ENCODE measurements around the gene GIGYF1. TPM values are rescaled to one million over a fixed set of nuclear protein-coding genes. Genes with fewer than 3 reads are reported as not detected.

The GIGYF1 gene
- total and polyA plus RNA-seq, 2 of the 4 experiments (the other 2 are of a cell fraction): 3.0 to 10.7 TPM

DNA sequence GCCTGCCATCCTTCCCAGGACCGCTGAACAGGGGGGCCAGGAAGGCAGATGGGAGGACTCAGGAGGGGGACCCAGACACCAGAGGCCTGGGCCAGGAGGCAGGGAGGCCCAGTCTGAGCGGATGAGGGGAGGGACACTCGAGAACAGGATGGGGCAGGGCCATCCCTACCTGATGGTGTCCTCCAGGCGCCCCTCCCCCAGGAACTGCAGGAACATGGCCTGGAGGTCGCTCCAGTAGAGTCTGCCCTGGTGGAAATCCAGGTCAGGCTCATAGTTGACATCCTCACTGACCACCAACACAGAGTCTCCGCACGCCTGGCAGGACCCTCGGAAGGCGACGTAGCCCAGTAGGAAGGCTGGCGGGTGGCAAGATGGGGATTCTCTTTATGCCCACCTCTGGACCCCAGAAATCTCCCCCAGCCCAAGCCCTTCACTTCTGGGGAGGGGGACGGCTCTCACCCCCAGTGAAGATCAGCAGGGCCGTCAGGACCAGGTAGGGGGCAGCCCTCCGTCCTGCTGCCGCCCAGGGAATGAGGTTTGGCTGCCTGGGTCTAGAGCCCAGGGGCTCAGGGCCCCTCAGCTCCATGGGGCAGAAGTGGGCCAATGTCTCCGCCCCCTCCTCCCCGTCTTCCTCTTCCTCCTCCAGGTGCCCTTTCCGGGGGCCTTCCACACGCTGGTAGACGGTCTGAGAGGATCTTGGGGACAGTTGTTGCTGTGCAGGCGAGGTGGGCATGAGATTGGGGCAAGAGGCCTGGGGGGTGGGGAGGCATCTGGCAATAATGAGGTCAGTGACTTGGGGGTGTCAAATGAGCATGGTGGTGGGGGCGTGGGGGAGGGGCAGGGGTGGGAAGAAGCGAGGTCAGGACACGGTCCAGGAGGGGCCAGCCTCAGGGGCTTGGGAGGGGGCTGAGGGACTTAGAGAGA, 53.3 kb downstream of the GIGYF1 start:
- CTCF ChIA-PET: no interaction called here
- Histone ChIP-seq H2AFZ (replicated peaks; ENCODE audit: low read length, poor library complexity) (no peak overlapping the region), H4K91ac (ENCODE audit: insufficient read depth, low read depth, low read length) (no peak overlapping the region), H3K14ac (replicated peaks; ENCODE audit: low read depth, low read length) (no peak overlapping the region), H3K27me3 (ENCODE audit: control insufficient read depth, insufficient read depth, low read length) (peaks cover 22% of the 10 kb centered on the region), H3K9me1 (ENCODE audit: insufficient read depth, low read length) (no peaks in the 10 kb centered on the region), H3K9me3 (ENCODE audit: control insufficient read depth, insufficient read depth, low read length) (no peaks in the 10 kb centered on the region), H2BK5ac (ENCODE audit: low read depth, low read length, poor library complexity, severe bottlenecking) (no peak overlapping the region), H3K18ac (ENCODE audit: low read depth, low read length) (no peak overlapping the region), H2AK9ac (replicated peaks; ENCODE audit: low read depth, low read length, poor library complexity) (no peak overlapping the region), H3K4me3 (ENCODE audit: insufficient read depth, low read depth, low read length) (no peak overlapping the region), H3K36me3 (ENCODE audit: control insufficient read depth, insufficient read depth, low read length) (no peaks in the 10 kb centered on the region), H4K20me1 (ENCODE audit: insufficient read depth, low read length) (no peaks in the 10 kb centered on the region), H2AK5ac (ENCODE audit: low read depth, low read length) (no peak overlapping the region), H3K56ac (ENCODE audit: extremely low read depth, insufficient read depth, low read length) (no peak overlapping the region), H3K27ac (ENCODE audit: insufficient read depth, low read length) (no peak overlapping the region), H2BK120ac (ENCODE audit: low read depth, low read length) (no peak overlapping the region), H3K23ac (ENCODE audit: low read depth, low read length) (no peak overlapping the region), H3K79me1 (ENCODE audit: low read depth in 1 of 2, low read length in 2 of 2) (no peaks in the 10 kb centered on the region), H2BK15ac (ENCODE audit: low read depth, low read length) (no peak overlapping the region), H2BK20ac (ENCODE audit: low read depth, low read length) (no peak overlapping the region), H3K4me1 (ENCODE audit: control insufficient read depth, insufficient read depth, low read length) (no peaks in the 10 kb centered on the region), H3K9ac (ENCODE audit: low read depth, low read length) (no peak overlapping the region), H4K8ac (ENCODE audit: low read depth in 2 of 2, low read length in 2 of 2) (no peak overlapping the region), H3K4me2 (ENCODE audit: low read depth, low read length) (no peak overlapping the region), H3K4ac (ENCODE audit: low read depth, low read length) (no peak overlapping the region), H4K5ac (ENCODE audit: low read depth, low read length) (no peak overlapping the region)
- BruUV-seq (replicated peaks): no TSS peak
- ATAC-seq (ENCODE audit: low read depth) (no peak), DNase-seq (no peak)
- POLR2A ChIA-PET (ENCODE audit: unreplicated experiment): no interaction called here
- dilution Hi-C loops (cut with HindIII; ENCODE audit: low sequenced_read_pairs, unreplicated experiment): no loop called here
- 50% methylated on average over 1 of the region's 24 CpGs; no CpG with 5 or more reads in 1 of the 2 experiments for WGBS, 2 experiments (ENCODE audit: extremely low coverage in 2 of 2, insufficient read length in 1 of 2)
- in situ Hi-C loops (cut with MboI; ENCODE audit: low sequenced_read_pairs): no loop called here
- no peak for TF ChIP-seq MAZ (IDR thresholded peaks at IDR 0.05; ENCODE audit: borderline replicate concordance, low read depth, low read length)
- no peak for TF ChIP-seq SMC3 (IDR thresholded peaks at IDR 0.05; ENCODE audit: low read depth, low read length)
- TF ChIP-seq CEBPB (IDR thresholded peaks at IDR 0.05; ENCODE audit: low read depth, low read length): no peak
- TF ChIP-seq RCOR1 (IDR thresholded peaks at IDR 0.05; ENCODE audit: insufficient replicate concordance, low read length): no peak
- TF ChIP-seq MXI1 (IDR thresholded peaks at IDR 0.05; ENCODE audit: borderline replicate concordance, low read depth, low read length): no peak
- no peak for TF ChIP-seq NFE2L2 (IDR thresholded peaks at IDR 0.05; ENCODE audit: low read depth, low read length)
- no peak for TF ChIP-seq FOS (IDR thresholded peaks at IDR 0.05; ENCODE audit: low read depth, low read length)
- TF ChIP-seq RAD21 (IDR thresholded peaks at IDR 0.05; ENCODE audit: low read length): no peak
- TF ChIP-seq, protein P1, sequence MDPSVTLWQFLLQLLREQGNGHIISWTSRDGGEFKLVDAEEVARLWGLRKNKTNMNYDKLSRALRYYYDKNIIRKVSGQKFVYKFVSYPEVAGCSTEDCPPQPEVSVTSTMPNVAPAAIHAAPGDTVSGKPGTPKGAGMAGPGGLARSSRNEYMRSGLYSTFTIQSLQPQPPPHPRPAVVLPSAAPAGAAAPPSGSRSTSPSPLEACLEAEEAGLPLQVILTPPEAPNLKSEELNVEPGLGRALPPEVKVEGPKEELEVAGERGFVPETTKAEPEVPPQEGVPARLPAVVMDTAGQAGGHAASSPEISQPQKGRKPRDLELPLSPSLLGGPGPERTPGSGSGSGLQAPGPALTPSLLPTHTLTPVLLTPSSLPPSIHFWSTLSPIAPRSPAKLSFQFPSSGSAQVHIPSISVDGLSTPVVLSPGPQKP (IDR thresholded peaks at IDR 0.05; ENCODE audit: borderline replicate concordance, low read depth, low read length): no peak
- TF ChIP-seq POLR2A (IDR thresholded peaks at IDR 0.05; ENCODE audit: low read depth, low read length): no peak
- TF ChIP-seq CHD1 (IDR thresholded peaks at IDR 0.05; ENCODE audit: low read depth, low read length): no peak
- intact Hi-C loops (cut with micrococcal nuclease): no loop called here

All from IMR-90 (cell line).